Uterus (tissue), 2 donors: Measurements from ENCODE around the gene ZDHHC11B.

Experiments used
- CTCF ChIP-seq, 4 experiments: fragments of 200-600 bp in 2 of 4; fragments of 450-650 bp in 2 of 4; sonication (generic) in 2 of 4; IDR thresholded peaks; one replicate each; pipeline ENCODE4 v1.5.1; 2016 to 2019; ENCODE audit warnings: antibody characterized with exemption in 4 of 4, mild to moderate bottlenecking in 2 of 4, moderate library complexity in 1 of 4
- POLR2A ChIP-seq, 2 donors: fragments of 450-650 bp; IDR thresholded peaks; one replicate each; pipeline ENCODE4 v1.6.1; 2016; ENCODE audit warnings: antibody characterized with exemption in 2 of 2, mild to moderate bottlenecking in 1 of 2, moderate library complexity in 1 of 2

GRCh38 chr5:766666-767431 is 17.7 kb downstream of the ZDHHC11B start:
- TF ChIP-seq POLR2A (IDR thresholded peaks at IDR 0.05) (no peak), CTCF (IDR thresholded peaks at IDR 0.05) (no peak)
